Fibroblast of skin of back (primary cell): ENCODE measurements around the gene BCAS3.
"Not testable (repeated sequence)": the region's sequence is repeated elsewhere in the genome, so short reads cannot be mapped to it uniquely, and the experiment has no call there.

Experiments used
- DNase-seq: peaks from one replicate; pipeline ENCODE4 v3.0.0-alpha.2; 2013

Gene BCAS3

DNA sequence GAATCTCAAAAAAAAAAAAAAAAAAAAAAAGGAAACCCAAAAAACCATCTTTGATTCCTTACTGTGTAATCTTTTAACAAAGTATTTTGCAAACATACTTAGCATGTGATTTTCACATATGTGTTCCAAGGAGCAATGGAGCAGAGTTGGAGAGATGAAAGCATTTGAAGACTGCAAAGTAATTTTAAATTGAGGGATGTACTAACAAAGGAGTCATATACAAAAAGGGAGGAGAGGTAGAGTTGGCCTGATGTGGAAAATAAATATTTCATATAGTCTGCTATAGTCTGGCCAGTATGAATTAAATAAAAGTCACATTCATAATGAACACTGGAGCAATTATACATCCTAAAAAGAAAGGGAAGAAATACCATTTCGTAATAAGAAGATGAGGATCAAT is 456.2 kb downstream of the BCAS3 start:
- DNase-seq: no peak

DNA sequence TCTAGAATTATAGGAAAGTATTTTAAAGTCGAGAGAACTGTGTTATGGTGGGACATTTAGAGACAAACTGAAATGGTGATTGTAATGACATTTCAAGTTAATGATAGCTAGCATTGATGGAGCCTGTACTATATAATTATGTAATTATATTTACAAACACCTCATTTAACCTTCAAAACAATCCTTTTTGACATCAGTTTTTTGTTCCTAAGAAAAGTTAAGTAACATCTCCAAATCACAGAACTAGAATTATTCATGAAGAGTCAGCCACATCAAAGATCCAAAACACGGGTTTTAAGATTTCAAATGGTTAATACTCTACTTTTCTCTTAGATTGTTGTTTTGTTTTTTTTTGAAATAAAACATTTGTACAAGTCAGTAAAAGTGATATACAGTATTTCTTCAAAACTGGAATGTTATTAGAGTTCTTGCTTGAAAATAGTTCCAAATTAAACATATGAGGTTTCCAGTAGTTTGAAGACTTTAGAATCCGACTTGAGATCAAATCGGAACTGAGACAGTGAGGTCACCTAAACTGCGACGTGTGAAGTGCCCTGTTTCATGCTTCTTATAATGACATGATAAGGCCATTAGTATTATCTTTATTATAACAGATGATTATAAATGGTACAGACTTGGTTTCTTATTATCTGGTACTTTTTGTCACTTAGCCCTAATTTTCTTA is 457.0 kb downstream of the BCAS3 start:
- no peak for DNase-seq

DNA sequence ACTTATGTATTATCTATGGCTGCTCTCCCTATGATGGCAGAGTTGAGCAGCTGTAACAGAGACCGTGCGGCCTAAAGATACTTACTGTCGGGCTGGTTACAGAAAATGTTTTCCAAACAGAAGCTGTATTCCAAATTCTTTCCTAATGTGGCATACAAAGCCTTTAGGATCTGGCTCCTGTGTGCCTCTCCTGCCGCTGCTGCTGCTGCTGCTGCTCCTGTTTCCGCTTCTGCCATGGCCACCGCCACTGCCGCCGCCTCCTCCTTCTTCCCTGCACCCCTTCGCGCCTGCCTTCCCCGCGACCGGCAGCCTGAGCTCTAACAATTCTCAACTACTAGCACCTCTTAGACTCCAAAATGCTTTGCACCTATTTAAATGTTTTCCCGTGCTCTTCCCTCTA is 458.1 kb downstream of the BCAS3 start:
- DNase-seq: no peak

DNA sequence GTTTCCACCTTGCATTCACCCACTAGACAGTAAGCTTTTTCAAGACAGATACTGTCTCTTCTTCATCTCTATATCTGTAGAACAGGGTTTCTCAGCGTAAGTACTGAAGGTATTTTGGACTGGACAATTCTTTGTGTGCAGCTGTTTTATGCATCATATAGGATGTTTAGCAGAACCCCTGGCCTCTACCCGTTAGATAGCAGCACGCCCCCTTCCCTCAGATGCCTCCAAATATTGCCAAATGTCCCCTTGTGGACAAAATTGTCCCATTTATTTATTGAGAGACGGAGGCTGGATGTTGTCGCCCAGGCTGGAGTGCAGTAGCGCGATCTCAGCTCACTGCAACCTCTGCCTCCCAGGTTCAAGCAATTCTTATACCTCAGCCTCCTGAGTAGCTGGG is 458.6 kb downstream of the BCAS3 start:
- no peak for DNase-seq

DNA sequence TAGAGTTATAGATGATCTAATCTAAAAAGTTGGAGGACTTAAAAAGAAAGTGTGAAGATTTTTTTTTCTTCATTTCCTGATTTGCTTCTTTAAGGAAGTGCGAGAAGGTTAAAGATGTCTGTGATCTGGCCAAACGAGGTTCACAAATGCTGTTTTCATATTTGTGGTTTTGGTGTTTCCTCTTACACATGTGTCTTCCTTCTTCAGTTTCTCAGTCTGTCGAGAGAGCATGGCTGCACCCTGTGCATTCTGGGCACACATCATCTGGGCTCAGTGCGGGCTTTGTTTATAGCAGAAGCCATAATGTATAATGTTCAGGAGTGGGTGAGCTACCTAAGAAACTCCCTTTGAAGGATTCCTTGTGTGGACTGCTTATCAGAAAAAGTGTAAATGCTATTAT is 461.6 kb downstream of the BCAS3 start:
- peak; percentile 80 for DNase-seq

DNA sequence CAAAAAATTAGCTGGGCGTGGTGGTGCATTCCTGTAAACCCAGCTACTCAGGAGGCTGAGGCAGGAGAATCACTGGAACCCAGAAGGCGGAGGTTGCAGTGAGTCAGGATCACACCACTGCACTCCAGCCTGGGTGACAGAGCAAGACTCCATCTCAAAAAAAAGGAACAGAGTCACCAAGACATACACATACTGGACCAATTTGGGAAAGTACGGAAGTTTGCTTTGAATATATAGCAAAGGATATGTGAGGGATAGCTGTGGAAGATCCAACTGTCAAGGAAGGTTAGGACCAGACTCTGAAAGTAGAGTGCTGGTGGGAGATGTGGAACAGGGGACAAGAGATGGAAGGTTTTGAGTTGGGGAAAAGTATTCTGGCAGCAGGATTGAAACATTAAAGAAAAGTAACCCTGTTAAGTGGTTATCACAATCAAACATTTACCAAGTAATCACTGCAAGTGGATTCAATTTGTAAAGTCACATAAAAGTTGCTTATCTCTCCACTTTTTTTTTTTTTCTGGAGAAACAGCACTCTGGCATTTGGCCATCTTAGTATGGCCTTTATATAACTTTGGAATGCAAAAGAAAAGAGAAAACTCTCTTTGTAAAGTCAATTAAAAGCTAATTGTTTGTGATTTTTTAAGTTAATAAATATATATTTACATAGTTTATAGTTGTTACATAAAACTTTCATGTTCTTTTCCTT is 462.6 kb downstream of the BCAS3 start:
- no peak for DNase-seq

DNA sequence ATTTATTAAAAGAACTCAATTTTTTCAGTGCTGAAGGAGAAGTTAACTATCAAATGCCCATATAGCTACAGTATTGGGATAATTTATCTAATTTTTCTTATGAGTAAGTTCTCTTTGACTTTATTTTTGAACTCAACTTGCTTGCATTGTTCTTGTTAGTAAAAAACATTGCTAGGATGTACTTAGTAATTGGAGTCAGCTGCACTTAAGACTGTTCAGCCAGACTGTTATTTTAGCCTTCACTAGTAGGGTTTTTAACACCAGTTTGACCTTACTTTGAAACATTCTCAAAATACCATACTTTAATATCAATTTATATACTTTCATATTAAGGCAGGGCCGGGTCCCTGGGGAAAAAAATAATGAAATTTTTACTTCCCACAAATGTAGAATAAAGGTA is 465.4 kb downstream of the BCAS3 start:
- DNase-seq: no peak

DNA sequence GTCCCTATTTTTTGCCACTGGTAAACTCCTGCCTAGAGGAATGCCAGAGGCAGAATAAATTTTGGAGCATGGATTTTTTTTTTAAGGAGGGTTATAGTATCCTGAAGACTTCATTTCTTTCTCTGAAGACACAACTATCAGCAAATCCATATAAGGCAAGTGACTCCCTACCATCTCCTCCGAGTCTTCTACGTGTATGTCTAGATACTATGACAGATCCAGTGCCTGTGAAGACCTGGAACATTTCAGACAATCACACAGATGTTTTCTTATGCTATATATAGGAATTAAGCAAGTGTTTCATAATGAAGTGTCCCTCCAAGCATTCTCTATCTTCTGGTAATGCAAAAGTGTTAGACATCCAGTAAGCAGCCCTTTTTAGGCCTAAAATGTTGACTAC is 466.5 kb downstream of the BCAS3 start:
- DNase-seq: peak; percentile 37

DNA sequence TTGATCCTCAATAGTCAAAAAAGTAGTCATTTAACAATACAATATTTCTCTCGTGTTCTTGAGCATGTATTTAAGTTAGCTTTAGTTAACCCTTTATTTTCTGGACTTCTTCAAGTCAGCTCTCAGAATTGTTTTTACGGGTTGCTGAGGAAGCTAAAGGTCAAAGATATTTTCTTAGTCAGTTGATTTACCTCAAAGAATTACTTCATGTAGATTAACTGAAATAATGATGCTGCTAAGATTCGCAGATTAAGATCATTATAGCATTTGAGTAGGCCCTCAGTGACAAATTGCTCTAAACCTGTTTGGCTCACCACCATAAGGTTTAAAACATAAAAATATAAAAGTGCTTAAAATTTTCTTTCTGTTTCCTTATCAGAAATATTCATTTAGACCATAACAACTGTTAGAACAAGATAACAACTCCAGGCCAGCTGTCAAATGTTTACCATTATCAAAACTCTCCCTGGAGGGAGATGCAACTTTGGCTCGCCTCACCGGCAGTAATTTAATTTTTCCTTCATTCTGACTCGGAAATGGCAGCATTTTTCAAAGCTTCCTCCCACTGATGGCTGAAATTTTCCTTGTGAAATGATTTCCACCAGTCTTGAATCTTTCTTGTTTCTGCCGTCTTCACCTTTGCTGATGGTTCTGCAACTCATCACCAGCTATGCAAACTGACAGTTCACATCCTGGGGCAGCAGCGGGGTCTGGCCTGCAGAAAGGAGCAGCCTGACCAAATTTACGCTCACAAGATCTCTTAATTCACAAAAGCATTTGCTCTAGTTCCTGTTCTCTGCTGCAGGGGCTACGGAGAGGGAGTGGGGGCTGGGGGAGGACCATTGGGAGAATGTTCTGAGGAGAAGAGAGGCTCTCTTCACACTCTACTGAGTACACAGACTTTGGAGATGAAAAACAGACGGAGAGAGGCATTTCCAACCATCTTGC is 467.2 kb downstream of the BCAS3 start:
- no peak for DNase-seq

DNA sequence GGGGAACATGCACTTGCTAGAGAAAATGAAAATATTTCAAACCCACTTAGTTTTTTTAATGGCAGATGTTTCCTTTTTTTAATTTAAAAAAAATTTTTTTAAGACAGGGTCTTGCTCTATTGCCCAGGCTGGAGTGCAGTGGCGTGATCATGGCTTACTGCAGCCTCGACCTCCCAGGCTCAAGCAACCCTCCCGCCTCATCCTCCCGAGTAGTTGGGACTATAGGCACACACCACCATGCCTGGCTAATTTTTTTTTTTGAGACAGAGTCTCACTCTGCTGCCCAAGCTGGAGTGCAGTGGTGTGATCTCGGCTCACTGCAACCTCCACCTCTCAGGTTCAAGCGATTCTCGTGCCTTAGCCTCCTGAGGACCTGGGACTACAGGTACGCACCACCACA is 469.2 kb downstream of the BCAS3 start:
- DNase-seq: not testable (repeated sequence)

DNA sequence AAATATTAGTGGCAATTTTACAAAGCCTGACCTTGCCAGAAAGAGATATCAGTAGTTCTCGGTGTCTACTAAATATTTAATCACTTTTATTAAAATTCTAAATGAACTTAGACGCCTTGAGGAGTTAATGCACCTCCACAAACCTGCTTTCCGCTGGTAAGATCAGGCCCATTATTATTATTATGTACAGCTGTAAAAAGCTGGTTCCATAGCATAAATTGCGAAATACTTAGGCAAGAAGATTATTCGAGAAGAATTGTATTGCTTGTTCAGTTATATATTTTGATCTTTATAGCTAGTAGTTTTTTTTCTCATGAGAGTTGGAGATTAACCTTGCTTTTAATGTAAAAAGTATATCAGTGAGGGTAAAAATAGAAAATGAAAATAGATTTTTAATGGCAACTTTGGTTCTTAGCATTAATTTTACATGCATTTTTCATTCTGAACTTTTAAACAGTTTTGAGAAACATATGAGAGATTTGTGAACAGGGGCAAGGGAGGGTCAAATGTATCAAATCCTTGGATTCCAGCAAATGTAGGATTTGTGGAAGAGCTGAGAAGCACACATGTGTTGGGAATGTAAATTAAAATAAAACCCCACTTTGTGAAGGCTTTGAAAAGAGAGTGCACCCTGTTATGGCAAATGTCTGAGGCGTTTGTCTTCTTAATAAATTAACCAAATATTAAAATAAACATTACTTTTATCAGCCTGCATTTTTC is 471.6 kb downstream of the BCAS3 start:
- DNase-seq: no peak

DNA sequence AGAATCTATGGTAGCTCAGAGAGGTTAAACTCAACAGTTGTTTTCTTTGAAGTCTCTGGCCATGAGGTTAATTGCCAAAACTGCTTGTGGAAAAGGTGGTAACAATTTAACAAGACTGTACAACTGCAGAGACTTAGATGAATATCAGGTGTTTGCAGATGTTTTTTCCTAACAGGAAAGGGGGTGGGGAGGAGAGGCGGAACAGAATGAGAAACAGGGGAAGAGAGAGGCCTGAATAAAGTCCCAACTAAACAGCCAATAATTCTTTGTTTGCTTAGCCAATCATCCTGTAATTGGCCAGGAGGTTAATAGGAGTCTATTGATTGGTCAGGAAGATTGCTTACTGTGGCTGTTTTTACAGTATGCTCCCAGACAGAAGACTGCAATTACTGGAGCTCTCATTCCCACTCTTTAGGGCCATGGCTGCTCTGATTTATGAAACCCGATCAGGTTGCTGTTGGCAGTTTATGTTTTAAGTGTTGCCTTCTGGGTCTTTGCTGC is 472.3 kb downstream of the BCAS3 start:
- no peak for DNase-seq

DNA sequence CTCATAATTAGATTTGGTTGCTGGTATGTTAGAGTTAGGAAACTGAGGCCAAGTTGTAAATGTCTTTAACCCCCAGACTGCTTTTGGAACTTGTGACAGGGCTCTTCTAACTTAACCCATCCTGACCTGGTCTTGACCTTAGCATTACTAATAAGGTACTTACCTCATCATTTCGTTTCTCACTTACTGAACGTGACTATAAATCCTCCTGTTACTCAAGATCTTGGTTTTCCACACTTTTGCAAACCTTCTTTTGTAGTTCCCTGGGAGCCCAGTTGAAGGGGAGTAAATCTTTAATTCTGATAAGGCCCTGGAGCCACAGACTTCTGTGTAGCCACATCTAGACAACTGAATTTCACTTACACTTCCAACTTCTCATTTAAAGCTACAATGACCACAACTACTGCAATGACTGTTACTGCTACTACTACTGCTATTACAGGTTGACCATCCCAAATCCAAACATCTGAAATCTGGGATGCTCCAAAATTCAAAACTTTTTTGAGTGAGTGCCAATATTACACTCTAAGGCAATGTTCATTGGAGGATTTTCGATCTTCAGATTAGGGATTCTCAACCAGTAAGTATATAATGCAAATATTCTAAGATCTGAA is 473.1 kb downstream of the BCAS3 start:
- no peak for DNase-seq

DNA sequence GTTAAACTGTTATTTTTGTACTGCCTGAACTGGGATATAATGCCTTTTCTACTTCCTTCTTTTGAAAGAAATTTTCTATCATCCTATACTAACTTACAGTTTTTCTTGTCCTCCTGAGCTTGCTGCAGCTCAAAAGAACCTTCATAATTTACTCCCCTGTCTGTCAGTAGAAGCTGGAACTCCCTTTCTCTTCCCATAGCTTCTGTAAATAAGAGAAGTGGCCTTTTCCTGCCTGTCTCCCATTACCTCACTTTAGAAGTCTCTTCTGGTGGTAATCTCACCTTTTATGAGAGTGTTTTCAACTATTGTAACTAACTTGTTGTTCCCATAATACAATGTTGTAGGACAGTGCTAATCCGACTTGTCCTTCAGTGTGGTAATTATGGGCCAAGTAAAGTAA is 475.2 kb downstream of the BCAS3 start:
- DNase-seq: no peak

DNA sequence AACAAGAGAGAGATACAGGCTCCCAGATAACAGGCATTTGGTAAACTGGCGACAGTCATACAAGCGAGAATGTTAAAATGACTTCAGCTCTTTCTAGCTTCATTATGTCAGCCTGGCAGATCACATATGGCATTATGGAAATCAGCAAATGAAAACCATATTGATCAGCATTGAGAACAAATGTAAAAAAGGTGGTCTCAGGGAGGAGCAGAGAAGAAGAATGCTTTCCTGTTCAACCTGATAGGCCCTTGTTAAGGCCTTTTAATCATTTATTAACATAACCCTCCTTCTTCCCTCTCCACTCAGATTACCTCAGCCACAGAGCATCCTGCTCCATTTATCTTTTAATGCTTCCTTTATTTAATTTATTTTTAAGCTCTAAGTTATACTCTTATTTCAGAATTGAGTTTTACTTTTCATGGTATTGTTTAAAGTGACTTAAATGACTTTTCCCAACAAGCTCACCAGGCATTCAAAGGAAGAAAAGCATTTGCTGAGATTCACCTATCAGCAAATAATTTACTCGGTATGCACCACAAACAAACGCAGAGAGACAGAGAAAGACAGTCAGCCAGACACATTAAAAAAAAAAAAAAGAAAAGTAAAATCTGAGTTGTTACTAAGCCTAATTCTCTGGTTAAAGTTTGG is 478.1 kb downstream of the BCAS3 start:
- no peak for DNase-seq

DNA sequence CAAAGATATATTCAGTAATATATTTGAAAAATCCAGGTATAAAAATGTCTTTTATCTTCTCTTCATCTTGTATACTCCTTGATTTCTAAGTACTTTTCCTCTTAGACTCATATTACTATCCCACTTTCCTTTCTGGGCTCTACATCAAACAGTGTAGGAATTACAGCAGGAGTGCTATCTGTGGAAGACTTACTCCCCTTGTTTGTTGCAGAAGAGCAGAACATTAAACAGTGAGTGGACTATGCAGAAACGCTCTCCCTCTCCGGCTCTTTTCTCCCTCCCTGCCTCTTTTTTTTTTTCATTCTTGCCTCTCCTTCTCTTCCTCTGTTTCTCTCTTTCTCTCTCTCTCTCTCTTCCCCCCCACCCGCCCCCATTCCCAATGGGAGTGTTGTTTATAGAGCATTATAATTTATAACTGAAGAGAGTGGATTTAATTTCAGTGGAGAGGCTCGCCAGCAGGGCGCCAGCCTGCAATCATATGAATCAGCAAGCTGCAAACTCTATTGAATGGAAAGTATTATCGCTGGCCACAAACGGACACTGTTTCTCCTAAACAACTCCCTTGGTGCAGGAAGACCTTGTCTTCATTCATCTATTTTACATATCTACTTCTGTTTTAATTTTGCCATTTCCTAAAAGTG is 479.7 kb downstream of the BCAS3 start:
- peak; percentile 41 for DNase-seq

DNA sequence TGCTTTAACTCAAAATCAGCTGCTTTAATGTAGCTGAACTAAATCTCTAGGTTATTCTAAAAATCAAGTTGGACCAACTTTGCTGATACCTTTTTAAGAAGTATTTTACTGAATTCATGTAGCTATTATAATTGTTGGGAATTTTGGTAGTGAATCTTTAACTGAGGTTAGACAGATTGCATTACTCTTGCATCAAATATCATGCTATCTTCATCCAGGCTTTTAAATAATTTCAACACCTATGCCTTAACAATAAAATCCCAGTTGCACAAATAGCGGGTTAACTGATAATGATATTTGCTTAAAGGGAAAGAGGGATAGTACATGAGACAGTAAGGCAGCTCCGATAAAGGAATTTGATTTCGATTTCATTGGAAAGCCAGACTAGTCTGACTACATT is 480.7 kb downstream of the BCAS3 start:
- no peak for DNase-seq

DNA sequence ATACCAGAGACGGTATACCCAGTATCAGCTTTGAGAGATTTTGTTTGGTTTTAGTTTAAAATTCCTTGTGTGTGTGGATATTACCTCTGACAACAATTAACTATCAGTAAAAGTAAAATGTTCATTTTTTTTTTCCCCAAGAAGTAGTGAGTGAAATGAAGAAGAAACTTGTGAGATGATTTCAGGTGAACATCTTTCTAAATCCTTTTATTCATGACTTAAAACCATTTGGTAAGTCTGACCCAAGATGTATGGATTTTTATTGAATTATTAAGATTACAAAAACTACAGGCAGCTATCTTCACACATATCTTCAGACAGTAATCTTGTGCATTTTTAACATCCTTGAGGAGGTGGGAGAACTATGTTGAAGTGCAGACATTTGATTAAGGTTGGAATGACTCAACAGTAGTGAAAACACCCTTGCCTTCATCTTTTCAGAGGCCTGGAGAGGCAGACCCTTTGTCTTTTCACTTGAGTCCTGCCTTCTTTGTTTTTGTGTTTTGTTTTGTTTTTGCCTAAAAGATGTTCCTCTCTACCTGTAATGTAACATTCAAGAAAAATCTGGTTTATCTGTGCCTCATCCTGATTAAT is 481.7 kb downstream of the BCAS3 start:
- DNase-seq: peak; percentile 33

DNA sequence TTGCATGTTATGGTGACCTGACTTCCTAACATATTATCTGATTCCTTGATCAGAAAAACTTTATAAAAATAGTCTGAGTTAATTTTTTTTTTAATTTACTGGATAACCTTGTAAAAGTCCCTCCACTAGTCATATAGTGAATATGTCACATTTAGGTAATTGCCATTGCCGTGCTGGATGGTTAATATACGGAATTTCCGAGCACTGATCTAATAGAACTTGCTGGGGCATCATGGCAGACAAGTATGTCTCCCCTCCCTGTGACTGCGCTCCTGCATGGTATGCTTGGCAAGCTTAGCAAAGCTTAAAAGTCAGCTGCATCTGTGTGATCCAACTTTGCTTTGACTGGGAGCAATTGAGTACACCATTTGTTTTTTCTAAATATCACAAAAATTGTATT is 482.6 kb downstream of the BCAS3 start:
- DNase-seq: no peak

DNA sequence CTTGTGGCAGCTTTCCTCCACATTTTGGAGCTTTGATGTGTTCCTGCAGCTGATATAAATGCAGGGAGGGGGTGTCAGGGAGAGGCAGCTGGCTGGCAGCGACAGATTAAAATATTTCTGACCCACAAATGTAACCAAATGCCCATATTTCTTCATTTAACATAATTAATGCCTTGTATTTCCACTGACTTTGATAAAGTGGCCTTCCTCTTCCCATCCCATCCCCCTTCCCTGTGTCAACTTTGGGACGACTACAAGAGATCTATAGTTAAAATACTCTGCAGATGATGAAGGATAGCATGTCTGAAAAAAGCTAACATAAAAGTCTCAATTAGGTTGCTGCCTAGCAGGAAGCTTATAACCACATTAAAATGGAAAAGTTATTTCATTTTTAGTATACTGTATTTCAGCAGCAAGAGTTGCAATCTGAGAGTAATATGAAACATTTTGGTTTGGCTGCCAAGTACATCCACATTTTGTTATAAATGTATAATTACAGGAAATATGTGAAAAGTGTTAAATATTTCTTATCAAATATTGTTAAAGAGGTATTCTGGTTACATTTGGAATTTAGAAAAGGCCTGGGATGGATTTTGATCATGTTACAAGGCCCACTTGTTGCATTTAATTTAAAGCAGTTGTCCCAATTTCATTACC is 483.3 kb downstream of the BCAS3 start:
- no peak for DNase-seq
